Right atrium auricular region (tissue), 2 donors: ENCODE data around the gene G6PC1. TPM values are rescaled to one million over a fixed set of nuclear protein-coding genes. Genes with fewer than 3 reads are reported as not detected.

Experiments
- DNase-seq: peaks from one replicate; pipeline ENCODE4 v3.0.0-alpha.2; 2019; ENCODE audit warnings: low spot score
- H3K27ac ChIP-seq, 2 donors: fragments of 200-600 bp; sonication (generic); 1 replicate in 1 of 2; 2 replicates in 1 of 2; pipeline ENCODE4 v1.5.1; 2016 to 2019
- H3K27me3 ChIP-seq, 2 donors: fragments of 200-600 bp; sonication (generic); one replicate each; pipeline versions ENCODE4 v1.5.1 to v1.6.0; 2017 to 2019
- H3K36me3 ChIP-seq: fragments of 200-600 bp; sonication (generic); one replicate; pipeline ENCODE4 v1.5.1; 2016
- H3K4me1 ChIP-seq, 2 donors: fragments of 200-600 bp; sonication (generic); one replicate each; pipeline versions ENCODE4 v1.5.1 to v1.6.0; 2017 to 2019
- H3K4me3 ChIP-seq, 2 donors: fragments of 200-600 bp; sonication (generic); 1 replicate in 1 of 2; 2 replicates in 1 of 2; pipeline ENCODE4 v1.5.1; 2017 to 2019; ENCODE audit warnings: mild to moderate bottlenecking in 1 of 2, moderate library complexity in 1 of 2
- H3K9me3 ChIP-seq, 2 donors: fragments of 200-600 bp; sonication (generic); one replicate each; pipeline ENCODE4 v1.5.1; 2019
- CTCF ChIP-seq, 2 donors: fragments of 200-600 bp; sonication (generic); IDR thresholded peaks; one replicate each; pipeline ENCODE4 v1.5.1; 2019; ENCODE audit warnings: antibody characterized with exemption in 2 of 2
- total RNA-seq, 2 donors: library from RNA; depleted of rRNA; stranded (reverse); fragments of >200 nt; gene quantifications; one replicate each; pipeline ENCODE4 v1.1.0, GENCODE V29; 2016

Gene G6PC1
- total RNA-seq, 2 donors from 2014 or later, result not detected

- no peak for TF ChIP-seq CTCF (IDR thresholded peaks at IDR 0.05)
Observed at GRCh38 chr17:42946812-42947211, 46.2 kb downstream of the G6PC1 start.

GRCh38 chr17:42950044-42950783 is 49.6 kb downstream of the G6PC1 start:
- Histone ChIP-seq H3K4me3 (no peak overlapping the region), H3K9me3 (no peaks in the 10 kb centered on the region), H3K27ac (no peak overlapping the region), H3K4me1 (no peaks in the 10 kb centered on the region), H3K36me3 (peaks cover 68% of the 10 kb centered on the region), H3K27me3 (no peaks in the 10 kb centered on the region)
- DNase-seq, result no peak
- no peak for TF ChIP-seq CTCF (IDR thresholded peaks at IDR 0.05)

More at GRCh38 chr17:42946812-42947211, 46.2 kb downstream of the G6PC1 start:
- no peaks in the 10 kb centered on the region for H3K9me3 ChIP-seq
- no peaks in the 10 kb centered on the region for H3K27me3 ChIP-seq
- DNase-seq, result no peak
- peaks cover 34% of the 10 kb centered on the region for H3K36me3 ChIP-seq
- H3K4me3 ChIP-seq, result no peak overlapping the region
- H3K4me1 ChIP-seq, result no peaks in the 10 kb centered on the region
- no peak overlapping the region for H3K27ac ChIP-seq

Other genes starting within 250 kb of the G6PC1 start
- 10 to 100 TPM; 18.2 to 25.7 TPM for gene TUBG2, start 241.5 kb upstream of the G6PC1 start, total RNA-seq
- 10 to 100 TPM; 14.5 to 26.5 TPM for gene PLEKHH3, start 223.8 kb upstream of the G6PC1 start, total RNA-seq
- gene CCR10, start 219.0 kb upstream of the G6PC1 start, total RNA-seq, result 1 to 10 TPM; 1.3 to 4.4 TPM
- 1 to 10 TPM in 1 of 2 donors, under 1 TPM in 1; 0.96 to 2.0 TPM for gene CNTNAP1, start 218.3 kb upstream of the G6PC1 start, total RNA-seq
- gene EZH1, start 155.8 kb upstream of the G6PC1 start, total RNA-seq, result 10 to 100 TPM; 30.5 to 32.5 TPM
- gene RAMP2, start 139.6 kb upstream of the G6PC1 start, total RNA-seq, result 10 to 100 TPM; 28.9 to 35.2 TPM
- gene VPS25, start 127.3 kb upstream of the G6PC1 start, total RNA-seq, result 10 to 100 TPM; 37.9 to 39.8 TPM
- under 1 TPM in 1 of 2 donors, not detected in 1; 0.08 TPM for gene WNK4, start 120.2 kb upstream of the G6PC1 start, total RNA-seq
- 10 to 100 TPM; 71.6 to 77.4 TPM for gene COA3, start 102.1 kb upstream of the G6PC1 start, total RNA-seq
- under 1 TPM in 1 of 2 donors, not detected in 1; 0.16 TPM for gene CNTD1, start 101.9 kb upstream of the G6PC1 start, total RNA-seq
- 100 to 1,000 TPM in 1 of 2 donors, 10 to 100 TPM in 1; 67.9 to 105 TPM for gene BECN1, start 76.5 kb upstream of the G6PC1 start, total RNA-seq
- 10 to 100 TPM; 63.8 to 66.1 TPM for gene PSME3, start 67.4 kb upstream of the G6PC1 start, total RNA-seq
- under 1 TPM in 1 of 2 donors, not detected in 1; 0.55 TPM for gene AOC2, start 56.2 kb upstream of the G6PC1 start, total RNA-seq
- gene AOC3, start 49.6 kb upstream of the G6PC1 start, total RNA-seq, result 10 to 100 TPM in 1 of 2 donors, 1 to 10 TPM in 1; 7.8 to 10.3 TPM
- gene AARSD1, start 63.7 kb downstream of the G6PC1 start, total RNA-seq, result 10 to 100 TPM; 17.8 to 24.6 TPM
- gene PTGES3L, start 79.3 kb downstream of the G6PC1 start, total RNA-seq, result 10 to 100 TPM; 29.6 to 52.3 TPM
- gene RUNDC1, start 79.8 kb downstream of the G6PC1 start, total RNA-seq, result 10 to 100 TPM in 1 of 2 donors, 1 to 10 TPM in 1; 9.9 to 11.1 TPM
- 1,000 to 10,000 TPM in 1 of 2 donors, 100 to 1,000 TPM in 1; 551 to 1,071 TPM for gene RPL27, start 97.6 kb downstream of the G6PC1 start, total RNA-seq
- 10 to 100 TPM; 11.4 to 19.0 TPM for gene IFI35, start 106.0 kb downstream of the G6PC1 start, total RNA-seq
- gene VAT1, start 121.6 kb downstream of the G6PC1 start, total RNA-seq, result 10 to 100 TPM; 51.4 to 99.8 TPM
- 1 to 10 TPM in 1 of 2 donors, under 1 TPM in 1; 0.63 to 3.5 TPM for gene RND2, start 124.4 kb downstream of the G6PC1 start, total RNA-seq
- gene BRCA1, start 224.6 kb downstream of the G6PC1 start, total RNA-seq, result 1 to 10 TPM; 5.4 to 8.4 TPM